IPS-18a (cell line): ENCODE data around the gene EFNB3.
A peak's percentile ranks its signal among the peaks of the same experiment; 100 is the strongest.

Experiments used
- H3K27ac ChIP-seq: one replicate; pipeline ENCODE4 v1.5.1; 2013; ENCODE audit warnings: low read length
- H3K27me3 ChIP-seq: one replicate; pipeline ENCODE4 v1.6.1; 2013; ENCODE audit warnings: mild to moderate bottlenecking, low read length; ENCODE audit not compliant: control insufficient read depth, insufficient read depth
- H3K36me3 ChIP-seq: one replicate; pipeline ENCODE4 v1.6.1; 2013; ENCODE audit warnings: low read depth, low read length; ENCODE audit not compliant: control insufficient read depth
- H3K4me1 ChIP-seq: one replicate; pipeline ENCODE4 v1.6.1; 2013; ENCODE audit warnings: low read depth, low read length; ENCODE audit not compliant: control insufficient read depth
- H3K4me3 ChIP-seq: one replicate; pipeline ENCODE4 v1.5.1; 2013; ENCODE audit warnings: low read length
- H3K9ac ChIP-seq: one replicate; pipeline ENCODE4 v1.6.1; 2013; ENCODE audit warnings: mild to moderate bottlenecking, low read length, moderate library complexity
- H3K9me3 ChIP-seq: one replicate; pipeline ENCODE4 v1.6.1; 2013; ENCODE audit warnings: low read depth, low read length; ENCODE audit not compliant: control insufficient read depth

The EFNB3 gene

GRCh38 chr17:7704601-7705268 is at the start of gene EFNB3:
Gene EFNB3 (plus strand): TSS chr17:7705202. CDS start chr17:7705599, 397 bp downstream.
- H3K9me3 ChIP-seq: no peaks in the 10 kb centered on the region
- H3K27me3 ChIP-seq: peaks cover 23% of the 10 kb centered on the region
- H3K4me3 ChIP-seq: peak within 1 kb of the TSS; percentile 62
- H3K9ac ChIP-seq: peak within 1 kb of the TSS; percentile 65
- peaks cover 8% of the 10 kb centered on the region for H3K36me3 ChIP-seq
- H3K27ac ChIP-seq: peak within 1 kb of the TSS; percentile 29
- H3K4me1 ChIP-seq: peaks cover 24% of the 10 kb centered on the region

- H3K27ac ChIP-seq: no peak overlapping the region
- H3K4me1 ChIP-seq: peaks cover 17% of the 10 kb centered on the region
- H3K4me3 ChIP-seq: no peak overlapping the region
- H3K9me3 ChIP-seq: no peaks in the 10 kb centered on the region
- no peak overlapping the region for H3K9ac ChIP-seq
- H3K27me3 ChIP-seq: peaks cover 20% of the 10 kb centered on the region
- no peaks in the 10 kb centered on the region for H3K36me3 ChIP-seq
Observed at GRCh38 chr17:7655541-7655840, 49.5 kb upstream of the EFNB3 start.

GRCh38 chr17:7656958-7657609 is 47.9 kb upstream of the EFNB3 start:
- Histone ChIP-seq H3K36me3 (no peaks in the 10 kb centered on the region), H3K9ac (peak overlapping the region; percentile 31), H3K4me3 (peak overlapping the region; percentile 56), H3K4me1 (peaks cover 15% of the 10 kb centered on the region), H3K9me3 (no peaks in the 10 kb centered on the region), H3K27me3 (peaks cover 9% of the 10 kb centered on the region), H3K27ac (no peak overlapping the region)

GRCh38 chr17:7667656-7668406 is 37.2 kb upstream of the EFNB3 start:
- H3K4me3 ChIP-seq: no peak overlapping the region
- H3K9me3 ChIP-seq: no peaks in the 10 kb centered on the region
- H3K9ac ChIP-seq: no peak overlapping the region
- H3K27me3 ChIP-seq: no peaks in the 10 kb centered on the region
- no peaks in the 10 kb centered on the region for H3K4me1 ChIP-seq
- H3K27ac ChIP-seq: no peak overlapping the region
- peaks cover 50% of the 10 kb centered on the region for H3K36me3 ChIP-seq

GRCh38 chr17:7668482-7668881 is 36.5 kb upstream of the EFNB3 start:
- Histone ChIP-seq H3K27ac (no peak overlapping the region), H3K36me3 (peaks cover 56% of the 10 kb centered on the region)

GRCh38 chr17:7673239-7673638 is 31.8 kb upstream of the EFNB3 start:
- Histone ChIP-seq H3K27ac (no peak overlapping the region), H3K9ac (no peak overlapping the region), H3K9me3 (peaks cover 7% of the 10 kb centered on the region), H3K27me3 (no peaks in the 10 kb centered on the region), H3K4me1 (peaks cover 16% of the 10 kb centered on the region), H3K4me3 (no peak overlapping the region), H3K36me3 (peaks cover 70% of the 10 kb centered on the region)

More at GRCh38 chr17:7668482-7668881, 36.5 kb upstream of the EFNB3 start:
- peaks cover 3% of the 10 kb centered on the region for H3K9me3 ChIP-seq
- no peaks in the 10 kb centered on the region for H3K27me3 ChIP-seq
- H3K9ac ChIP-seq: no peak overlapping the region
- H3K4me1 ChIP-seq: no peaks in the 10 kb centered on the region
- H3K4me3 ChIP-seq: no peak overlapping the region

GRCh38 chr17:7674934-7675333 is 30.1 kb upstream of the EFNB3 start:
- Histone ChIP-seq H3K27me3 (no peaks in the 10 kb centered on the region), H3K9ac (no peak overlapping the region), H3K9me3 (peaks cover 7% of the 10 kb centered on the region), H3K27ac (no peak overlapping the region), H3K4me1 (peaks cover 16% of the 10 kb centered on the region), H3K4me3 (no peak overlapping the region), H3K36me3 (peaks cover 53% of the 10 kb centered on the region)

- H3K9me3 ChIP-seq: peaks cover 7% of the 10 kb centered on the region
- no peaks in the 10 kb centered on the region for H3K27me3 ChIP-seq
- H3K36me3 ChIP-seq: peaks cover 37% of the 10 kb centered on the region
- H3K9ac ChIP-seq: no peak overlapping the region
- no peak overlapping the region for H3K27ac ChIP-seq
- H3K4me1 ChIP-seq: peaks cover 16% of the 10 kb centered on the region
- no peak overlapping the region for H3K4me3 ChIP-seq
Observed at GRCh38 chr17:7676533-7676932, 28.5 kb upstream of the EFNB3 start.

GRCh38 chr17:7677388-7678067 is 27.5 kb upstream of the EFNB3 start:
- Histone ChIP-seq H3K4me1 (peaks cover 16% of the 10 kb centered on the region), H3K9ac (no peak overlapping the region), H3K27me3 (no peaks in the 10 kb centered on the region), H3K4me3 (peak overlapping the region; percentile 25), H3K36me3 (peaks cover 31% of the 10 kb centered on the region), H3K9me3 (peaks cover 7% of the 10 kb centered on the region), H3K27ac (peak overlapping the region; percentile 12)

GRCh38 chr17:7684851-7685532 is 20.0 kb upstream of the EFNB3 start:
- Histone ChIP-seq H3K27ac (no peak overlapping the region), H3K36me3 (peaks cover 5% of the 10 kb centered on the region), H3K4me3 (peak overlapping the region; percentile 81)

More at GRCh38 chr17:7684851-7685532, 20.0 kb upstream of the EFNB3 start:
- no peaks in the 10 kb centered on the region for H3K27me3 ChIP-seq
- H3K9me3 ChIP-seq: no peaks in the 10 kb centered on the region
- peaks cover 14% of the 10 kb centered on the region for H3K4me1 ChIP-seq
- peak overlapping the region; percentile 98 for H3K9ac ChIP-seq
